Measurements from ENCODE around the gene TRAPPC6A. TPM values are rescaled to one million over a fixed set of nuclear protein-coding genes. Genes with fewer than 3 reads are reported as not detected.

Gene TRAPPC6A
- total RNA-seq, 1 experiment from 2014 or later, result 13.3 TPM

DNA sequence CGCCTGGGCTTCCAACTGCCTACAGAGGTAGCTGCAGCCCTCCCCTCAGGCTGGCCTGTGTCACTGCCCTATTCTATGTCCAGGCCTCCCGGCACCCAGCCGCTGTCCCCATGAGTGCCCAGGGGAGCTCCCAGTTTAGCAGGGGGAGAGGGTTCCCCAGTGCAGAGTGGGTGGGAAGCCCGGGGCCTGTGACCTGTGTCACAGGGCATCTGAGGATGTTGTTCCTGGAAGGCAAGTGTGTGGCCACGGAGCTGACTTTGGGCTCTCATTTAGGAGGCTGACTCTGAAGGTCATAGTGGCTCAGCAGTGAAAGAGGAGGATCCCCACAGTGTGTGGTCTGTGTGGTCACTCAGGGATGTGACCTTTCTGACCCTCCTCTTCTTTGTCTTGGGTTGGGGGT is 59.9 kb downstream of the TRAPPC6A start:
- no peak overlapping the region for H3K27ac ChIP-seq
- H3K36me3 ChIP-seq, result no peaks in the 10 kb centered on the region
- no peak overlapping the region for H3K4me3 ChIP-seq
- H3K9me3 ChIP-seq (replicated peaks), result no peaks in the 10 kb centered on the region
- H3K4me1 ChIP-seq (replicated peaks), result no peaks in the 10 kb centered on the region
- DNase-seq (ENCODE audit: low read depth in 1 of 2, low spot score in 2 of 2), result no peak
- H3K27me3 ChIP-seq (replicated peaks), result no peaks in the 10 kb centered on the region

DNA sequence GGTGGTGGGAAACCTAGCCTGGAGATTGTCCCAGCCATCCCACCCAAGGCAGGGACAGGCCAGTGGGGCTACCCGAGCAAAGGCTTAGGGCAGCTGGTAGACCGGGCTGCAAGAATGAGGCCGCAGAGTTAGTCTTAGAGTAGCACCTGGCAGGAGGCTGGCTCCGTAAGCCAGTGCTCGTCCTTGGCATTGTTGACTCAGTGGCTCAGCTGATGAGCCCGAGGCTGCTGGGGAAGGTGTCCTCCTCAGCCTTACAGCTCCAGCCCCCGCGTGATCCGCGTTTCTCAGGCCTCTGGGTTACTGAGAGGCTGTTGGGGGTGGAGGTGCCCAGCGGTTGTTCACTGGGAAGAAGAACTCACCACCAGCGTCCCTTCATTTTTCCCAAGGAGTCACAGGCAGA is 60.4 kb downstream of the TRAPPC6A start:
- H3K36me3 ChIP-seq, result no peaks in the 10 kb centered on the region
- H3K27me3 ChIP-seq (replicated peaks), result no peaks in the 10 kb centered on the region

DNA sequence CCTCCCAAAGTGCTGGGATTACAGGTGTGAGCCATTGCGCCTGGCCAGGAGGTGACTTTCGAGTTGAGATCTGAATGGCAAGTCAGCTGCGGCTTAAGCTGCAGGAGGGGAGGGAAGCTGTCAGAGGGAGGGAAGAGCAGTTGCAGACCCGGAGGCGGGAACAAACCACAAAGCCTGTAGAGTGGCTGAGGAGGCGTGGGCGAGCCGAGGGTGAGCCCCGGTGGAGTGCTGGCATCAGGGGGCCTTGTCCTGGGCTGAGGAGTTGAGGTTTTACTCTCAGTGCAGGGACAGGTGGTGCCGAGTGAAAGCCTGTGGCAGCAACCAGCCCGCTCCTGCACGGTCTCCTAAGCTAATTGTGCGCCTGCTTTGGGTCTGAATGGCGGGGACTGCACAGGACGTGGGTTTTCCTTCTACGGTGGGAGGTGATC is 60.9 kb downstream of the TRAPPC6A start:
- no peaks in the 10 kb centered on the region for H3K4me1 ChIP-seq (replicated peaks)
- no peaks in the 10 kb centered on the region for H3K9me3 ChIP-seq (replicated peaks)
- no peak overlapping the region for H3K27ac ChIP-seq
- no peaks in the 10 kb centered on the region for H3K36me3 ChIP-seq
- DNase-seq (ENCODE audit: low read depth in 1 of 2, low spot score in 2 of 2), result no peak
- H3K4me3 ChIP-seq, result no peak overlapping the region
- no peaks in the 10 kb centered on the region for H3K27me3 ChIP-seq (replicated peaks)

More for the DNA sequence above, 60.4 kb downstream of the TRAPPC6A start:
- Histone ChIP-seq H3K4me1 (replicated peaks) (no peaks in the 10 kb centered on the region), H3K9me3 (replicated peaks) (no peaks in the 10 kb centered on the region), H3K27ac (no peak overlapping the region), H3K4me3 (no peak overlapping the region)
- no peak for DNase-seq (ENCODE audit: low read depth in 1 of 2, low spot score in 2 of 2)

DNA sequence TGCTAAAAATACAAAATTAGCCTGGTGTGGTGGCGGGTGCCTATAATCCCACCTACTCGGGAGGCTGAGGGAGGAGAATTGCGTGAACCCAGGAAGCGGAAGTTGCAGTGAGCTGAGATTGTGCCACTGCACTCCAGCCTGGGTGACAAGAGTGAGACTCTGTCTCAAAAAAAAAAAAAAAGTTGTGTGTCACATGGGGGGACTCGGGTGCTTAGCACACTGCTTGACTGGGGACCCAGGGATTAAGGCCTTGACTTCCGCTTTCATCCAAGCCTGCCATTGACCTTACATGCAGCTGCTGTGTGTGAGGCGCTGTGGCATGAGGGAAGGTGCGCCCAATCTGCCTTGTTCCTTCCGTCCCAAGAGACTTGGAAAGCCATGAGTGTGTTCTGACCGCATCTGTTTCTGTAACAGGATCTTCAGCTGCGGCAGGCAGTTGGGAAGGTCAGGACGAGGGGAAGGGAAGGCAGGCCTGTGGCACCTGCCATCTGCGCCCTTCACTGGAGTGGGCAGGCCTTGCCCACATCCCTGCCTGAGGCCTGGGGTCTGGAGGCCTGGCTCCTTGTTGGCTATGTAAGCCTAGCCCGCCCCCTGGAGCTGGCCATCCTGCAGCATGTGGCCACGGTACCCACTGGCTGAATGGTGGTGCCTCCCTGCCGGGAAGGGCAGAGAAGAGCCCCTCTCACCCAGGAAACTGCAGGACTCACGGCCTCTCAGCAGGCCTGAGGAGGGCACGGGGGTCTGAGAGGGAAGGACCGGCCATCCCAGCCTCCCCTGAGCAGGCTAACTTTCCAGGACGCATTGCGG is 62.0 kb downstream of the TRAPPC6A start:
- no peaks in the 10 kb centered on the region for H3K4me1 ChIP-seq (replicated peaks)
- H3K27me3 ChIP-seq (replicated peaks), result no peaks in the 10 kb centered on the region
- H3K36me3 ChIP-seq, result no peaks in the 10 kb centered on the region
- no peak for DNase-seq (ENCODE audit: low read depth in 1 of 2, low spot score in 2 of 2)
- no peak overlapping the region for H3K27ac ChIP-seq
- H3K4me3 ChIP-seq, result no peak overlapping the region
- H3K9me3 ChIP-seq (replicated peaks), result no peaks in the 10 kb centered on the region

DNA sequence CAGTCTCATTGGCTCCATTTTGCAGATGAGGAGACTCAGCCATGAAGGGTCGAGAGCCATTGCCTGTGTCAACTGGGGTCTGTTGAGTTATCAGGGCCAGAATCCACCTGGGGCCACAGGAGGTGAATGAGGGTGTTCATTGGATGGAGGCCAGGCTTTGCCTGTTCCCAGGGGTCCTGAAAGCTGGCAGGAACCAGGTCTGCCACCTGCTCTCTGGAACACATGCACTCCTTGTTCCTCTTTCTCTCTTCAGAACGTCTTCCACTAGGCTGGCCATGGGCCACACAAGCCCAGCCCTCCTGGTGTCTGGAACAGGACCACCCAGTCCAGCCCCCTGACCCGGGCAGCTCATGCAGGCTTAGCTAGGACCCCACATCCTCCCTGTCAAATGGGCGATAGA is 63.9 kb downstream of the TRAPPC6A start:
- Histone ChIP-seq H3K36me3 (no peaks in the 10 kb centered on the region), H3K4me1 (replicated peaks) (no peaks in the 10 kb centered on the region), H3K27me3 (replicated peaks) (no peaks in the 10 kb centered on the region), H3K4me3 (no peak overlapping the region), H3K9me3 (replicated peaks) (no peaks in the 10 kb centered on the region), H3K27ac (no peak overlapping the region)
- no peak for DNase-seq (ENCODE audit: low read depth in 1 of 2, low spot score in 2 of 2)

DNA sequence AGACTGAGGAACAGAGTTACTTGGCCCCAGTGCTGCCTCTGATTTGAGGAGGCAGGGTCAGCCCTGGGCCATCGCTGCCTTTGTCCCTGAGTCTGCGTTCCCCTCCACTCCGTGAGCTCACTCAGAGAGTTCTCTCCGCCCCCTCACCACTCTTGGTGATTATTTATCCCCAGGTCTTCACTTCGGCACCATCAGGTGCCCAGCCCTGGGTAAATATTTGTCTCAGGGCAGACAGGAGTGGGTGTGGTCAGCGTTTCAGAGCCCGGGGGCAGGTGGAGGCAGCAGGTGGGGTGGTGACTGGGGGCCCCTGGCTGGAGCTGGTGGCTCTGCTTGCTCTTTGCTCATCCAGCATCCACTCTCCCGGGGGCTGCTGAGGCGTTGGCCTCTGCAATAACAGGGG is 64.4 kb downstream of the TRAPPC6A start:
- Histone ChIP-seq H3K4me3 (no peak overlapping the region), H3K4me1 (replicated peaks) (no peaks in the 10 kb centered on the region), H3K27me3 (replicated peaks) (no peaks in the 10 kb centered on the region), H3K27ac (no peak overlapping the region), H3K36me3 (no peaks in the 10 kb centered on the region), H3K9me3 (replicated peaks) (no peaks in the 10 kb centered on the region)
- DNase-seq (ENCODE audit: low read depth in 1 of 2, low spot score in 2 of 2), result no peak

Other genes starting within 250 kb of the TRAPPC6A start
- not detected in 2 replicates for gene APOC4, start 236.0 kb downstream of the TRAPPC6A start, total RNA-seq (2014; rRNA removed; shearing (Covaris generic))
- gene APOC2, start 232.2 kb downstream of the TRAPPC6A start, total RNA-seq (2014; rRNA removed; shearing (Covaris generic)), result not detected in 2 replicates
- gene CLPTM1, start 222.9 kb downstream of the TRAPPC6A start, total RNA-seq (2014; rRNA removed; shearing (Covaris generic)), result 29.1 and 44.9 TPM in 2 replicates
- 5.8 and 12.6 TPM in 2 replicates for gene RELB, start 176.8 kb downstream of the TRAPPC6A start, total RNA-seq (2014; rRNA removed; shearing (Covaris generic))
- gene CLASRP, start 139.2 kb downstream of the TRAPPC6A start, total RNA-seq (2014; rRNA removed; shearing (Covaris generic)), result 14.4 and 51.8 TPM in 2 replicates
- not detected in 2 replicates for gene ZNF296, start 101.8 kb downstream of the TRAPPC6A start, total RNA-seq (2014; rRNA removed; shearing (Covaris generic))
- 42.0 and 46.9 TPM in 2 replicates for gene GEMIN7, start 99.0 kb downstream of the TRAPPC6A start, total RNA-seq (2014; rRNA removed; shearing (Covaris generic))
- 34.6 and 38.4 TPM in 2 replicates for gene PPP1R37, start 85.1 kb downstream of the TRAPPC6A start, total RNA-seq (2014; rRNA removed; shearing (Covaris generic))
- not detected in 2 replicates for gene NKPD1, start 17.3 kb downstream of the TRAPPC6A start, total RNA-seq (2014; rRNA removed; shearing (Covaris generic))
- gene BLOC1S3, start 547 bp upstream of the TRAPPC6A start, total RNA-seq (2014; rRNA removed; shearing (Covaris generic)), result 2.9 and 10.6 TPM in 2 replicates
- gene EXOC3L2, start 67.2 kb upstream of the TRAPPC6A start, total RNA-seq (2014; rRNA removed; shearing (Covaris generic)), result 0.05 TPM in 1 of 2 replicates, not detected in the other
- gene MARK4, start 73.0 kb upstream of the TRAPPC6A start, total RNA-seq (2014; rRNA removed; shearing (Covaris generic)), result 11.3 and 15.6 TPM in 2 replicates
- gene CKM, start 144.6 kb upstream of the TRAPPC6A start, total RNA-seq (2014; rRNA removed; shearing (Covaris generic)), result not detected in 2 replicates
- 0.37 TPM in 1 of 2 replicates, not detected in the other for gene KLC3, start 162.5 kb upstream of the TRAPPC6A start, total RNA-seq (2014; rRNA removed; shearing (Covaris generic))
- 45.8 and 63.4 TPM in 2 replicates for gene ERCC2, start 192.3 kb upstream of the TRAPPC6A start, total RNA-seq (2014; rRNA removed; shearing (Covaris generic))
- gene PPP1R13L, start 226.8 kb upstream of the TRAPPC6A start, total RNA-seq (2014; rRNA removed; shearing (Covaris generic)), result 5.1 and 5.6 TPM in 2 replicates
- 10.5 and 25.5 TPM in 2 replicates for gene POLR1G, start 228.4 kb upstream of the TRAPPC6A start, total RNA-seq (2014; rRNA removed; shearing (Covaris generic))
- 102 and 247 TPM in 2 replicates for gene ERCC1, start 245.7 kb upstream of the TRAPPC6A start, total RNA-seq (2014; rRNA removed; shearing (Covaris generic))